HFFc6 (cell line): ENCODE results near the gene CRPPA. TPM values are rescaled to one million over a fixed set of nuclear protein-coding genes. Genes with fewer than 3 reads are reported as not detected.
"Not testable (repeated sequence)": the region's sequence is repeated elsewhere in the genome, so short reads cannot be mapped to it uniquely, and the experiment has no call there.

Experiments
- DNase-seq: peaks from one replicate; pipeline ENCODE4 v3.0.0-alpha.2; 2018
- H3K27ac Mint-ChIP-seq: 2 replicates; pipeline ENCODE4 v1.8.0; 2020; ENCODE audit warnings: mild to moderate bottlenecking, mixed read lengths
- H3K27me3 Mint-ChIP-seq: 2 replicates; pipeline ENCODE4 v1.8.0; 2021; ENCODE audit warnings: mild to moderate bottlenecking, moderate library complexity, mixed read lengths; ENCODE audit not compliant: insufficient read depth
- H3K36me3 Mint-ChIP-seq: 2 replicates; pipeline ENCODE4 v1.8.0; 2021; ENCODE audit warnings: low read depth, mixed read lengths
- H3K4me1 Mint-ChIP-seq: 2 replicates; pipeline ENCODE4 v1.8.0; 2020; ENCODE audit warnings: low read depth, mixed read lengths
- H3K4me3 Mint-ChIP-seq: 2 replicates; pipeline ENCODE4 v1.8.0; 2020; ENCODE audit warnings: mild to moderate bottlenecking, moderate library complexity, mixed read lengths
- H3K9me3 Mint-ChIP-seq: 2 replicates; pipeline ENCODE4 v1.8.0; 2020; ENCODE audit warnings: mild to moderate bottlenecking, mixed read lengths
- CTCF ChIP-seq: fragments of 200-600 bp; sonication (generic); IDR thresholded peaks from 2 replicates; pipeline ENCODE4 v1.5.0; 2021; ENCODE audit warnings: antibody characterized with exemption, mild to moderate bottlenecking
- total RNA-seq, 6 experiments: library from RNA; stranded (reverse); fragmentation: NEBNext Ultra II Directional; extraction: Animal tissue kit (Norgen Biotek cat#: 25700); gene quantifications; 2 replicates in 1 of 6; 3 replicates in 5 of 6; pipeline ENCODE4 v1.2.3, GENCODE V29; 2021

Gene CRPPA
- total RNA-seq, 6 experiments from 2014 or later: 2.3 to 3.1 (median 2.5) TPM

GRCh38 chr7:16396766-16397500 lies 24.4 kb downstream of the CRPPA start:
- peaks cover 6% of the 10 kb centered on the region for H3K4me1 Mint-ChIP-seq
- H3K4me3 Mint-ChIP-seq: peak overlapping the region; percentile 70
- DNase-seq: no peak
- peaks cover 6% of the 10 kb centered on the region for H3K27me3 Mint-ChIP-seq
- H3K9me3 Mint-ChIP-seq: peaks cover 55% of the 10 kb centered on the region
- no peak for TF ChIP-seq CTCF
- peak overlapping the region; percentile 61; the same call in 1 of the 2 replicates for H3K27ac Mint-ChIP-seq
- peaks cover 26% of the 10 kb centered on the region for H3K36me3 Mint-ChIP-seq

GRCh38 chr7:16395121-16395520 lies 26.2 kb downstream of the CRPPA start:
- no peak for DNase-seq
- Mint-ChIP-seq H3K4me3 (no peak overlapping the region), H3K27me3 (peaks cover 4% of the 10 kb centered on the region), H3K36me3 (peaks cover 17% of the 10 kb centered on the region), H3K9me3 (peaks cover 41% of the 10 kb centered on the region), H3K27ac (no peak overlapping the region), H3K4me1 (peaks cover 6% of the 10 kb centered on the region)
- no peak for TF ChIP-seq CTCF

GRCh38 chr7:16393862-16394422 lies 27.4 kb downstream of the CRPPA start:
- H3K4me1 Mint-ChIP-seq: peaks cover 6% of the 10 kb centered on the region
- no peak for TF ChIP-seq CTCF
- no peak overlapping the region for H3K27ac Mint-ChIP-seq
- H3K9me3 Mint-ChIP-seq: peaks cover 29% of the 10 kb centered on the region
- peaks cover 4% of the 10 kb centered on the region for H3K27me3 Mint-ChIP-seq
- no peak overlapping the region for H3K4me3 Mint-ChIP-seq
- peaks cover 12% of the 10 kb centered on the region for H3K36me3 Mint-ChIP-seq
- no peak for DNase-seq

- Mint-ChIP-seq H3K4me3 (no peak overlapping the region), H3K9me3 (peaks cover 23% of the 10 kb centered on the region), H3K4me1 (peaks cover 6% of the 10 kb centered on the region), H3K36me3 (peaks cover 11% of the 10 kb centered on the region), H3K27ac (no peak overlapping the region), H3K27me3 (peaks cover 4% of the 10 kb centered on the region)
- DNase-seq: no peak
- TF ChIP-seq CTCF: no peak
These were observed 28.3 kb downstream of the CRPPA start for GRCh38 chr7:16392990-16393523.

- H3K4me1 Mint-ChIP-seq, H3K27me3 Mint-ChIP-seq, H3K4me3 Mint-ChIP-seq, H3K36me3 Mint-ChIP-seq, DNase-seq, H3K27ac Mint-ChIP-seq: not testable (repeated sequence)
- H3K9me3 Mint-ChIP-seq: peaks cover 11% of the 10 kb centered on the region
These were observed 37.6 kb downstream of the CRPPA start for GRCh38 chr7:16383786-16384185.

- not testable (repeated sequence) for H3K36me3 Mint-ChIP-seq, DNase-seq, H3K27me3 Mint-ChIP-seq, H3K27ac Mint-ChIP-seq, H3K4me3 Mint-ChIP-seq, H3K4me1 Mint-ChIP-seq
- H3K9me3 Mint-ChIP-seq: peaks cover 11% of the 10 kb centered on the region
These were observed 38.2 kb downstream of the CRPPA start for GRCh38 chr7:16383103-16383502.

Other genes starting within 250 kb of the CRPPA start
- gene SOSTDC1, start 44.2 kb upstream of the CRPPA start, total RNA-seq: not detected
- gene LRRC72, start 105.3 kb upstream of the CRPPA start, total RNA-seq: not detected
- gene ANKMY2, start 224.2 kb upstream of the CRPPA start, total RNA-seq: 10 to 100 TPM; 21.0 to 26.2 (median 23.4) TPM
- gene BZW2, start 224.6 kb upstream of the CRPPA start, total RNA-seq: 100 to 1,000 TPM in 2 of 6 experiments, 10 to 100 TPM in 4; 75.8 to 104 (median 94.5) TPM